ES-I3 (cell line): ENCODE results near the gene CATSPERD.

ENCODE experiments used
- H3K36me3 ChIP-seq: 2 replicates; pipeline ENCODE4 v1.6.1; 2013; ENCODE audit warnings: mild to moderate bottlenecking, low read length, control low read depth, moderate library complexity; ENCODE audit not compliant: insufficient read depth
- H3K4me1 ChIP-seq: 2 replicates; pipeline ENCODE4 v1.6.1; 2013; ENCODE audit warnings: mild to moderate bottlenecking, control low read depth, low read length; ENCODE audit not compliant: insufficient read depth
- H3K9ac ChIP-seq: 2 replicates; pipeline ENCODE4 v1.6.1; 2013; ENCODE audit warnings: low read depth, mild to moderate bottlenecking, low read length, moderate library complexity
- H3K9me3 ChIP-seq: 2 replicates; pipeline ENCODE4 v1.6.1; 2013; ENCODE audit warnings: mild to moderate bottlenecking, low read length, moderate library complexity; ENCODE audit not compliant: control insufficient read depth, insufficient read depth

The CATSPERD gene

GRCh38 chr19:5788422-5788821, 68.0 kb downstream of the CATSPERD start:
- Histone ChIP-seq H3K9ac (no peak overlapping the region), H3K9me3 (no peaks in the 10 kb centered on the region), H3K4me1 (no peaks in the 10 kb centered on the region; the same call in 1 of the 2 replicates), H3K36me3 (no peaks in the 10 kb centered on the region; the same call in 1 of the 2 replicates)

GRCh38 chr19:5789351-5789761, 68.9 kb downstream of the CATSPERD start:
- Histone ChIP-seq H3K9me3 (no peaks in the 10 kb centered on the region), H3K36me3 (no peaks in the 10 kb centered on the region; the same call in 1 of the 2 replicates), H3K9ac (no peak overlapping the region), H3K4me1 (no peaks in the 10 kb centered on the region; the same call in 1 of the 2 replicates)

GRCh38 chr19:5789886-5790558, 69.6 kb downstream of the CATSPERD start:
- Histone ChIP-seq H3K4me1 (no peaks in the 10 kb centered on the region; the same call in 1 of the 2 replicates), H3K9ac (peak overlapping the region; percentile 20; the same call in 1 of the 2 replicates), H3K36me3 (no peaks in the 10 kb centered on the region; the same call in 1 of the 2 replicates), H3K9me3 (no peaks in the 10 kb centered on the region)

- H3K36me3 ChIP-seq: no peaks in the 10 kb centered on the region; the same call in 1 of the 2 replicates
- H3K9ac ChIP-seq: peak within 1 kb of the TSS; percentile 81
- H3K4me1 ChIP-seq: no peaks in the 10 kb centered on the region; the same call in 1 of the 2 replicates
- H3K9me3 ChIP-seq: no peaks in the 10 kb centered on the region
These were observed 70.4 kb downstream of the CATSPERD start, which contains the start of gene DUS3L for GRCh38 chr19:5790559-5791520. DUS3L (minus strand) TSS chr19:5791163; CDS start chr19:5791141, 22 bp downstream.

- H3K9ac ChIP-seq: no peak overlapping the region
- H3K9me3 ChIP-seq: no peaks in the 10 kb centered on the region
- H3K36me3 ChIP-seq: no peaks in the 10 kb centered on the region; the same call in 1 of the 2 replicates
- no peaks in the 10 kb centered on the region; the same call in 1 of the 2 replicates for H3K4me1 ChIP-seq
These were observed 71.8 kb downstream of the CATSPERD start for GRCh38 chr19:5792224-5792623.

- Histone ChIP-seq H3K36me3 (no peaks in the 10 kb centered on the region), H3K9ac (no peak overlapping the region), H3K9me3 (no peaks in the 10 kb centered on the region), H3K4me1 (no peaks in the 10 kb centered on the region; the same call in 1 of the 2 replicates)
These were observed 72.8 kb downstream of the CATSPERD start for GRCh38 chr19:5793188-5793587.

- Histone ChIP-seq H3K4me1 (no peaks in the 10 kb centered on the region; the same call in 1 of the 2 replicates), H3K9me3 (no peaks in the 10 kb centered on the region), H3K9ac (no peak overlapping the region), H3K36me3 (no peaks in the 10 kb centered on the region)
These were observed 75.0 kb downstream of the CATSPERD start for GRCh38 chr19:5795382-5795919.

- Histone ChIP-seq H3K9me3 (0 out of 2 replicates have a peak, but pooled peaks cover 3% of the 10 kb centered on the region), H3K4me1 (no peaks in the 10 kb centered on the region)
These were observed 77.8 kb downstream of the CATSPERD start for GRCh38 chr19:5798244-5798643.

GRCh38 chr19:5799247-5800241, 79.1 kb downstream of the CATSPERD start:
- no peaks in the 10 kb centered on the region for H3K36me3 ChIP-seq
- no peak overlapping the region for H3K9ac ChIP-seq
- H3K4me1 ChIP-seq: no peaks in the 10 kb centered on the region
- H3K9me3 ChIP-seq: 0 out of 2 replicates have a peak, but pooled peaks cover 4% of the 10 kb centered on the region

More at GRCh38 chr19:5798244-5798643, 77.8 kb downstream of the CATSPERD start:
- H3K9ac ChIP-seq: no peak overlapping the region
- no peaks in the 10 kb centered on the region for H3K36me3 ChIP-seq

- Histone ChIP-seq H3K4me1 (no peaks in the 10 kb centered on the region), H3K36me3 (no peaks in the 10 kb centered on the region), H3K9me3 (0 out of 2 replicates have a peak, but pooled peaks cover 4% of the 10 kb centered on the region), H3K9ac (no peak overlapping the region)
These were observed 80.2 kb downstream of the CATSPERD start for GRCh38 chr19:5800361-5801270.

GRCh38 chr19:5801796-5802619, 81.6 kb downstream of the CATSPERD start:
- Histone ChIP-seq H3K4me1 (peaks cover 5% of the 10 kb centered on the region; the same call in 1 of the 2 replicates), H3K9me3 (0 out of 2 replicates have a peak, but pooled peaks cover 4% of the 10 kb centered on the region), H3K9ac (peak overlapping the region; percentile 15; the same call in 1 of the 2 replicates), H3K36me3 (no peaks in the 10 kb centered on the region)

- H3K9ac ChIP-seq: peak overlapping the region; percentile 50; the same call in 1 of the 2 replicates
- H3K36me3 ChIP-seq: no peaks in the 10 kb centered on the region
- H3K9me3 ChIP-seq: 0 out of 2 replicates have a peak, but pooled peaks cover 4% of the 10 kb centered on the region
- H3K4me1 ChIP-seq: peaks cover 5% of the 10 kb centered on the region; the same call in 1 of the 2 replicates
These were observed 83.0 kb downstream of the CATSPERD start for GRCh38 chr19:5803441-5803751.
